Renal cortical epithelial cell (primary cell): ENCODE data around the gene KLK14. TPM values are rescaled to one million over a fixed set of nuclear protein-coding genes. Genes with fewer than 3 reads are reported as not detected.

Source experiments
- DNase-seq: peaks from one replicate; pipeline ENCODE4 v3.0.0-alpha.2; 2011; ENCODE audit warnings: low read depth
- total RNA-seq: library from RNA; depleted of rRNA; stranded (reverse); fragments of >200 nt; gene quantifications from 2 replicates; pipeline ENCODE4 v1.2.3, GENCODE V29; 2014

KLK14 gene
- total RNA-seq, 1 donor from 2014 or later = not detected

GRCh38 chr19:51108066-51108804 is 25.5 kb upstream of the KLK14 start, which contains the start of gene CTU1:
TSS of gene CTU1 (minus strand) at chr19:51108409. CDS start at chr19:51104569, 3,840 bp downstream.
- DNase-seq = peak; percentile 98

- peak; percentile 32 for DNase-seq
Measured at GRCh38 chr19:51107406-51108065, 24.8 kb upstream of the KLK14 start.

DNA sequence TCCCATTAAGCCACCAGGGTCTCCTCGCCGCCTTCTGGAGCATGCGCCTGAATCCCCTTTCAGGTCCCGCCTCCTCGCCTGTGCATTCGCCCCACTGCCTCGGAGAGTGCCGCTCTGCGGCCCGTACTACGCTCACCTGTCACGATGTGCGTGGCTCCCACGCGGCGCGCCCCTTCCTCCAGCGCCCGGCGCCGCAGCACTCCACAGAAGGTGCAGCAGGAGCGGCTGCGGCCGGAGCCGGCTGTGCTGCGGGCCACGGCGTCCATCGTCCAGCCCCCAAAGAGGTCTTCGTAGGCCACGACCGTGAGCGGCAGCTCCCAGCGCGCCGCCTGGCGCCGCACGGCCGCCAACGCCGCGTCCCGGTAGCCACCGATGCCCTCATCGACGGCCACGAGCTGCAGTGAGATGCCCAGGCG is 21.2 kb upstream of the KLK14 start:
- no peak for DNase-seq

DNA sequence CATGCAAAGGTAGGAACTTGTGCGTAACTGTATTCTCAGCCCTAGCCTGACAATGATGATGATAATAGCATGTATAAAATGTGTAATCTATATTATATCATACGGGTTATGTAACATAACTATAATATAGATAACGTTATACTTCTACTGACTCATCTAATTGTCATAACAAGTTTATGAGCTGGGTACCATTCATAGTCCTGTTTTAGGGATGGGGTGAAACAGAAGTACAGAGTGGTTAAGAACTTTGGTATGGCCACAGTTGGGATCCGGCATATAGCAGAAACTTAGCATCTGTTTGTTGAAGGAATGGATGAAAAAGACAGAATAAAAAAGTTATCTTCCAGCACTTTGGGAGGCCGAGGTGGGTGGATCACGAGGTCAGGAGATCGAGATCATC is 20.3 kb upstream of the KLK14 start:
- no peak for DNase-seq

DNA sequence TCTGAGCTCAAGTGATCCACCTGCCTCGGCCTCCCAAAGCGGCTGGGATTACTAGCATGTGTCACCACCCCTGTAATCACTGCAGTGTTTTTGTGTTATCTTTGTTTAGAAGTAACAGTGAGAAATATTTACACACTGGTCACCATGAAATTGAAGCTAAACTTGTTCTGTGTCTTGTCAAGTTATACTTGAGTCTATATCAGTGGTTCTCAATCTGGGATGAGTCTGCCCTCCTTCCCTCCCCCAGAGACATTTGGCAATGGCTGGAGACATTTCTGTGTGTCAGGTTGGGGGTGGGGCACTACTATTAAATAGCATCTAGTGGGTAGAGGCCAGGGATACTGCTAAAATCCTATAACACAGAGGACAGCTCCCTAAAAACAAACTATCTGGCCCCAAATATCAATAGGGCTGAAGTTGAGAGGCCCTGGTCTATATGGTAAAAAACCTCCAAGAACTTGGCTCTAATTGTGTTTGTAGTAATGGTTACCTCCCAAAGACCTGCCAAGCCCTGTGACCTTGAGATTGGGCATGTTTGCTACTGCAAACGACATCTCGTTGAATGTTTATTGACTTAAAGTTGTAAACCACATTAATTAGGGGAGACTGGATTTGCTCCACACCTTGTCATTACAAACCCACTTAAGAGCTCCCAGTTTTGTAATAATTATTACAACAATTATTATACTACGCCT is 18.6 kb upstream of the KLK14 start:
- no peak for DNase-seq

DNA sequence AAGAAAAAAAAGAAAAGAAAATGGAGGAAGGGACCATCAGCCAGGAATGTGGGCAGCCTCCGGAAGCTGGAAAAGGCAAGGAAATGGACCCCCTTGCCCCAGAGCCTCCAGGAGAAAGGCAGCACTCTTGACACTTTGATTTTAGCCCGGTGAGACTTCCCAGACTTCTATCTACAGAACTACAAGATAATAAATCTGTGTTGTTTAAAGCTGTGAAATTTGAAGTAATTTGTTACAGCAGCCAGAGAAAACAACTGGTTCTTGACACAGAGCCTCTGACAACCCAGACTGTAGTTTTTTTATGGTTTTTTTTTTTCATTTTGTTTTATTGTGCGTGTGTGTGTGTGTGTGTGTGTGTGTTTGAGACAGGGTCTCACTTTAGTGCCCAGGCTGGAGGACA is 17.9 kb upstream of the KLK14 start:
- DNase-seq = no peak

- DNase-seq = no peak
Measured at GRCh38 chr19:51099047-51099382, 16.3 kb upstream of the KLK14 start.

DNA sequence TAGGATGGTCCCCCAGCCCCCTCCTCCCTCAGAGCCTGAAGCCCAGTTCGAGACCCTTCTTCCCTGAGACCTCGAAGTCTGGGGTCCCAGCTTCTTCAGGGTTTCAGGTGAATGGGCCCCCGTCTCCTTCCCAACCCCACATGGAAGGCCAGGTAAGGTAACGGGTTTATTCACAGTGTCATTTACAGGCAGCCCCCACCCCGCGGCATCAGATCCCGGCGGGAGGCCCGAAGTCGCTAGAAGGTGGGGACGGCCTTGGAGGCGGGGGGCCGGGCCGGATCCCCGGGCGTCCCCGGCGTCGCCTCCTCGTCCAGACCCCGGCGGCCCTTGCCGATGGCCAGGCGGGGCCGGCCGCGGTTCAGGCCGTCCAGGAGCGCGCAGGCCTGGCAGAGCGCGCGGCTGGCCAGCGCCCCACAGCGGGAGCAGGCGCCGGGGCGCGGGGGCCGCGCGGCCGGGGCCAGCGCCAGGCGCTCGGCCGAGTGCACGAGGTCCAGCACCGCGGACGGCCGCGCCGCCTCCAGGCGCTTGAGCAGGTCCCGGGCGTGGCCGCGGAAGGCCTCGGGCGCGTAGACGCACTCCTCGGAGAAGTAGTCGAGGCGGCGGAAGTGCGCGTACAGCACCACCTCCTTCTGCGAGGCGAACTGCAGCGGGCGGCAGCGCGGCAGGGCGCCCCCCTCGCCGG is 15.8 kb upstream of the KLK14 start:
- DNase-seq = no peak

- no peak for DNase-seq
Measured at GRCh38 chr19:51097796-51098195, 15.1 kb upstream of the KLK14 start.

DNA sequence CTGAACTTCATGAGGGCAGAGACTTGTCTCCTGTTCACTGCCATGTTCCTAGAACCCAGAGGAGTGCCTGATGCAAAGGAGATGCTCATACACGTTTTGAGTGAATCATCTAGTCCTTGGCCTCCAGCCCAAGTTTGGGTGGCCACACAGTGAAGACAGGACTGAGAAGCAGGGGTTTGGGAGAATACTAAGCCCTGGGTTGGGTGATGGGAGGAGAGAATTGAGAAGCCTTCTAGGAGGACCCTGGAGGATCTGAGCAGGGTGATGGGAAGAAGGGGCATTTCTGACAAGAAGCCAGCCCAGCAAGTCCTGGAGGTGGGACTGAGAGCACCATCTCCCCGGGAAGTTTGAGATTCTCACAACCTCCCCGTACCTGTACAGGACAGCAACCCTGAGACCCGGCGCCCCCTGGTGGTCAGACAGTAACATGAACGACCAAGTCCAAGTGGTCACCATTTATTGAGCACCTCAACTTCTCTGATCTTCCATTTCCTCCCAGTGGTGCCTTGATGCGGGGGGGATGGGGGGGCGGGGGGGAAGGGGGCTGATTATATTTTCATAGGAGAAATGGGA is 14.6 kb upstream of the KLK14 start:
- DNase-seq = peak; percentile 21

- no peak for DNase-seq
Measured at GRCh38 chr19:51096473-51097165, 13.9 kb upstream of the KLK14 start.

GRCh38 chr19:51094696-51095279 is 12.1 kb upstream of the KLK14 start:
- DNase-seq = no peak

- DNase-seq = no peak
Measured at GRCh38 chr19:51093510-51094345, 11.0 kb upstream of the KLK14 start.

- DNase-seq = no peak
Measured at GRCh38 chr19:51093101-51093500, 10.4 kb upstream of the KLK14 start.

- no peak for DNase-seq
Measured at GRCh38 chr19:51091895-51092873, 9.5 kb upstream of the KLK14 start.

DNA sequence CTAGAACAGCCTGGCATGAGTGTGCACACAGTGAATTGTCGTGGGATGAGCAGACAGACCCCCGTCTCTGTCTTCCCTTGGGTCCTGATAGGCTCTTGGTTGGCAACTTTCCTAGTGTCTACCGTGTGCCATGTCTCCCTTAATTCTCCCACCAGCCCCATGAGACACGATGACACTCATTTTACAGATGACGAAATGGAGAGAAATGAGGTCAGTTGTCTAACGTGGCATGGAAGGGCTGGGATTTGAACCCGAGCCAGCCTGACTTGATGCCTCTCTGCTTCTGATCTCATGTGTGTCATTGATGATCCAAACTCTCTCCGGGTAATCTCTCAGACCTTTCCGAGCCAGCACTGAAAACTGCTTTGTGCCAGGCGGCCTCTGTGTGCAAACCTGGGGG is 8.4 kb upstream of the KLK14 start:
- no peak for DNase-seq

- no peak for DNase-seq
Measured at GRCh38 chr19:51090471-51090870, 7.8 kb upstream of the KLK14 start.

- no peak for DNase-seq
Measured at GRCh38 chr19:51089786-51090185, 7.1 kb upstream of the KLK14 start.
